Peyer's patch (tissue), 4 donors: ENCODE data around the gene SH3BP1.

Experiments used
- POLR2A ChIP-seq, 2 donors: fragments of 450-650 bp; IDR thresholded peaks; one replicate each; pipeline ENCODE4 v1.5.1; 2017; ENCODE audit warnings: antibody characterized with exemption in 2 of 2, mild to moderate bottlenecking in 2 of 2, moderate library complexity in 2 of 2
- TF ChIP-seq, protein P1 (sequence below), 6 experiments: fragments of 450-650 bp in 4 of 6; fragments of 200-600 bp in 2 of 6; sonication (generic) in 1 of 6; IDR thresholded peaks; one replicate each; pipeline ENCODE4 v1.5.1; 2017 to 2019; ENCODE audit warnings: antibody characterized with exemption in 6 of 6, mild to moderate bottlenecking in 3 of 6, moderate library complexity in 1 of 6

DNA sequence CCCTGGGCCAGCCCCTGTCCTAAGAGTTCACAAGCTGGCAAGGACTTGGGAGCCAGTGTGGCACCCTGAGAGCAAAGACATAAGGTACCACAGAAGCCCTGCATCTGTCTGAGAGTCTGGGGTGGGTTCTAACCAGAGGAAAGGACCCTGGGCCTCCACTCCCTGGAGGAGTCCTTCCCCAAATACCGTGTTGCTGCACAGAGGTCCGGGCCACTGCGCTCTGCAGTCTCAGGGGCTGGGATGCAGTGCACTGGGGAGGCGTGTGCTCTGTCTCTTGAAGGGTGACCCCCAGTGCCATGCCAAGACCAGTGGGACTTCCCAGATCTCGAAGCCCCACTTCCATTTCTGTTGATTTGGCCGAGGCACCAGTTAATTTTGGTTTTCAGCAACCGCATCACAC is 4.3 kb upstream of the SH3BP1 start:
- TF ChIP-seq, protein P1, sequence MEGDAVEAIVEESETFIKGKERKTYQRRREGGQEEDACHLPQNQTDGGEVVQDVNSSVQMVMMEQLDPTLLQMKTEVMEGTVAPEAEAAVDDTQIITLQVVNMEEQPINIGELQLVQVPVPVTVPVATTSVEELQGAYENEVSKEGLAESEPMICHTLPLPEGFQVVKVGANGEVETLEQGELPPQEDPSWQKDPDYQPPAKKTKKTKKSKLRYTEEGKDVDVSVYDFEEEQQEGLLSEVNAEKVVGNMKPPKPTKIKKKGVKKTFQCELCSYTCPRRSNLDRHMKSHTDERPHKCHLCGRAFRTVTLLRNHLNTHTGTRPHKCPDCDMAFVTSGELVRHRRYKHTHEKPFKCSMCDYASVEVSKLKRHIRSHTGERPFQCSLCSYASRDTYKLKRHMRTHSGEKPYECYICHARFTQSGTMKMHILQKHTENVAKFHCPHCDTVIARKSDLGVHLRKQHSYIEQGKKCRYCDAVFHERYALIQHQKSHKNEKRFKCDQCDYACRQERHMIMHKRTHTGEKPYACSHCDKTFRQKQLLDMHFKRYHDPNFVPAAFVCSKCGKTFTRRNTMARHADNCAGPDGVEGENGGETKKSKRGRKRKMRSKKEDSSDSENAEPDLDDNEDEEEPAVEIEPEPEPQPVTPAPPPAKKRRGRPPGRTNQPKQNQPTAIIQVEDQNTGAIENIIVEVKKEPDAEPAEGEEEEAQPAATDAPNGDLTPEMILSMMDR (IDR thresholded peaks at IDR 0.05): no peak
- TF ChIP-seq POLR2A (IDR thresholded peaks at IDR 0.05): no peak
